Measurements from ENCODE around the gene TP53BP2. TPM values are rescaled to one million over a fixed set of nuclear protein-coding genes. Genes with fewer than 3 reads are reported as not detected.

TP53BP2 gene
- total and polyA plus RNA-seq, 10 donors = 5.2 to 50.7 (median 39.5) TPM

DNA sequence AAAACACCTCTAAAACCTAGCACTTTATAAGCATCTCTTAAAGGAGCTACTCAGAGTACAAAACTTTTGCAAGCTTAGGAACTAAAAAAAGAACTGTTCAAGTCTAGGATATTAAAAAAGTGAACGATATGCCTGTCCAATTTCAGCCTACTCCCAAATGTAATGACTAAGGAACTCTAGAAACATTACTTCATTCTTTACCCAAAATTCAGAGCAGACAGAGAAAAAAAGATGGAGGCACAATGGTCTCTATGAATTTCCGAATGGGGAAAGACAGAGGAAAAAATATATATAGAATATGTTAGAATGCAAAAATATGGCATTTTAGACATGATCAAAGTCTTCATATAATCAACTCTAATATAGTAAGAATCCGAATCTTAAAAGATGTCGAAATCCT, 61.2 kb downstream of the TP53BP2 start:
- no peaks in the 10 kb centered on the region for H3K4me1 ChIP-seq
- 86 to 94% (median 93%) methylated on average over 4 of the region's 4 CpGs for WGBS, 5 donors
- intact Hi-C loops (cut with DNase I; ENCODE audit: low total_unique reads) = no loop called here
- H3K9me3 ChIP-seq = no peaks in the 10 kb centered on the region
- no peak overlapping the region for H3K4me3 ChIP-seq
- H3K27ac ChIP-seq = no peak overlapping the region
- H3K27me3 ChIP-seq (replicated peaks in 1 of 7) = no peaks in the 10 kb centered on the region
- DNase-seq = no peak
- H3K36me3 ChIP-seq = peaks cover 0 to 97% (median 41%) of the 10 kb centered on the region in 6 donors
- TF ChIP-seq, protein P1, sequence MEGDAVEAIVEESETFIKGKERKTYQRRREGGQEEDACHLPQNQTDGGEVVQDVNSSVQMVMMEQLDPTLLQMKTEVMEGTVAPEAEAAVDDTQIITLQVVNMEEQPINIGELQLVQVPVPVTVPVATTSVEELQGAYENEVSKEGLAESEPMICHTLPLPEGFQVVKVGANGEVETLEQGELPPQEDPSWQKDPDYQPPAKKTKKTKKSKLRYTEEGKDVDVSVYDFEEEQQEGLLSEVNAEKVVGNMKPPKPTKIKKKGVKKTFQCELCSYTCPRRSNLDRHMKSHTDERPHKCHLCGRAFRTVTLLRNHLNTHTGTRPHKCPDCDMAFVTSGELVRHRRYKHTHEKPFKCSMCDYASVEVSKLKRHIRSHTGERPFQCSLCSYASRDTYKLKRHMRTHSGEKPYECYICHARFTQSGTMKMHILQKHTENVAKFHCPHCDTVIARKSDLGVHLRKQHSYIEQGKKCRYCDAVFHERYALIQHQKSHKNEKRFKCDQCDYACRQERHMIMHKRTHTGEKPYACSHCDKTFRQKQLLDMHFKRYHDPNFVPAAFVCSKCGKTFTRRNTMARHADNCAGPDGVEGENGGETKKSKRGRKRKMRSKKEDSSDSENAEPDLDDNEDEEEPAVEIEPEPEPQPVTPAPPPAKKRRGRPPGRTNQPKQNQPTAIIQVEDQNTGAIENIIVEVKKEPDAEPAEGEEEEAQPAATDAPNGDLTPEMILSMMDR (IDR thresholded peaks at IDR 0.05 in 8 of 11, conservative IDR thresholded peaks at IDR 0.05 in 3 of 11) = no peak

- peaks cover 0 to 97% (median 45%) of the 10 kb centered on the region in 6 donors for H3K36me3 ChIP-seq
- H3K4me1 ChIP-seq = no peaks in the 10 kb centered on the region
- intact Hi-C loops (cut with DNase I; ENCODE audit: low total_unique reads) = no loop called here
- TF ChIP-seq POLR2A (IDR thresholded peaks at IDR 0.05) (no peak), POLR2AphosphoS5 (IDR thresholded peaks at IDR 0.05) (no peak)
- TF ChIP-seq, protein P1 (IDR thresholded peaks at IDR 0.05 in 8 of 11, conservative IDR thresholded peaks at IDR 0.05 in 3 of 11) = no peak
- no peaks in the 10 kb centered on the region for H3K27me3 ChIP-seq (replicated peaks in 1 of 7)
- WGBS, 5 donors = 39 to 93% (median 91%) methylated on average over 1 of the region's 1 CpG
- no peak for DNase-seq
- H3K4me3 ChIP-seq = no peak overlapping the region
- H3K27ac ChIP-seq = no peak overlapping the region
- H3K9me3 ChIP-seq = no peaks in the 10 kb centered on the region
Observed at GRCh38 chr1:223783676-223784075, 62.1 kb downstream of the TP53BP2 start.

DNA sequence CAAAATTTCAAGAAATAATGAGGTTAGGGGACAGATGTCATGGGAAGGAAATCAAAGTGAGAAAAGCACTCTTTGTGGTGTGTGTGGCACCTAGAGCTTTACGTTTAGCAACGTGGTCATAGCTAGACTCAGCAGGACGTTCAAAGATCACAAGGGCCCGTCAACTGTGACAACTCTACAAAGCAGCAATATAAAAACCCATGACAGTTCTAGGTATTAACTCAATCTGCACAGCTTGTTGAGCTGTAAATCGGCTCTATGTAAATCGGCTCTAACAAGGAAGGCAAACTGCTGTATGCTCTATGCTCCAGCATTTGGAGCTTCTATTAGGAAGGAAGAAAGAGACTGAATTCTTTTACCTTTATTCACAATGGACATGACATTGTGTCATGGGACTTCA, 64.8 kb downstream of the TP53BP2 start:
- H3K4me1 ChIP-seq = peaks cover 0 to 7% (median 5%) of the 10 kb centered on the region in 6 donors
- H3K36me3 ChIP-seq = peaks cover 0 to 97% (median 57%) of the 10 kb centered on the region in 6 donors
- intact Hi-C loops (cut with DNase I; ENCODE audit: low total_unique reads) = no loop called here
- H3K4me3 ChIP-seq = no peak overlapping the region
- no peak overlapping the region for H3K27ac ChIP-seq
- TF ChIP-seq, protein P1 (IDR thresholded peaks at IDR 0.05 in 8 of 11, conservative IDR thresholded peaks at IDR 0.05 in 3 of 11) = no peak
- TF ChIP-seq POLR2AphosphoS5 (IDR thresholded peaks at IDR 0.05) (no peak), POLR2A (IDR thresholded peaks at IDR 0.05) (no peak)
- DNase-seq = no peak
- no peaks in the 10 kb centered on the region for H3K27me3 ChIP-seq (replicated peaks in 1 of 7)
- no peaks in the 10 kb centered on the region for H3K9me3 ChIP-seq
- 58 to 73% (median 70%) methylated on average over 6 of the region's 6 CpGs for WGBS, 5 donors

- DNase-seq = no peak
- WGBS, 5 donors = 92 to 98% (median 96%) methylated on average over 8 of the region's 8 CpGs
- Histone ChIP-seq H3K4me1 (peaks cover 0 to 12% (median 7%) of the 10 kb centered on the region in 6 donors), H3K36me3 (peaks cover 0 to 97% (median 60%) of the 10 kb centered on the region in 6 donors), H3K27ac (no peak overlapping the region), H3K4me3 (no peak overlapping the region), H3K27me3 (replicated peaks in 1 of 7) (no peaks in the 10 kb centered on the region), H3K9me3 (no peaks in the 10 kb centered on the region)
- TF ChIP-seq POLR2AphosphoS5 (IDR thresholded peaks at IDR 0.05) (no peak), POLR2A (IDR thresholded peaks at IDR 0.05) (no peak)
- TF ChIP-seq, protein P1 (IDR thresholded peaks at IDR 0.05 in 8 of 11, conservative IDR thresholded peaks at IDR 0.05 in 3 of 11) = no peak
- intact Hi-C loops (cut with DNase I; ENCODE audit: low total_unique reads) = no loop called here
Observed at GRCh38 chr1:223780318-223780717, 65.4 kb downstream of the TP53BP2 start.
